Stimulated activated CD8-positive, alpha-beta memory T cell treated with anti-CD3 and anti-CD28 coated beads, Interleukin-2, amount 100 ng/mL, for 48 hours (primary cell): ENCODE results near the gene NXNL2.
A peak's percentile ranks its signal among the peaks of the same experiment; 100 is the strongest.

Experiments
- DNase-seq, 2 donors: peaks; one replicate each; pipeline ENCODE4 v3.0.0-alpha.2; 2020; ENCODE audit warnings: low read depth in 2 of 2

The NXNL2 gene

GRCh38 chr9:88534456-88535225 is at the start of gene NXNL2:
NXNL2 (plus strand) TSS chr9:88535178; CDS start chr9:88535435, 257 bp downstream.
- peak; percentile 13 to 17 for DNase-seq

DNA sequence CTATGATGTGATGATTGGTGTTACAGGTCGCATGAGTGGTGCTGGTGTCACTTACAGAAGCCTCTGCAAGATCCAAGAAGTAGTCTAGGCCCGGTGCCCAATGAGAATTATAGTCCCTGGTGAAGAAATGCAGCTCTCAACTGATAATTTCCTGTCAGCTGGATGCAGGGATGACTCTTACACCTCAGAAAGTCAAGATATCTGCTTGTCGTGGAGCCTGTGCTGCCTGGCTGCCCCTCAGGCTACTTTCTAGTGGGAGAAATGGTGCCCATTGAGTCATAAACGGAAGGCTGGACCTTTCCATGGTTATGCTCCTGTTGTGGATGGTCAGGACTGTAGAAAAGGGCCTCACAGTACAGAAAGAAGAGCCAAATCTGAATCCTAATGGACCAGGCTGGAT is 46.8 kb upstream of the NXNL2 start:
- DNase-seq, result no peak

GRCh38 chr9:88494983-88495721 is 39.8 kb upstream of the NXNL2 start:
- DNase-seq, result no peak

- no peak for DNase-seq
Measured at GRCh38 chr9:88497224-88497623, 37.8 kb upstream of the NXNL2 start.

- no peak for DNase-seq
Measured at GRCh38 chr9:88498880-88499279, 36.1 kb upstream of the NXNL2 start.

GRCh38 chr9:88501086-88501485 is 33.9 kb upstream of the NXNL2 start:
- no peak for DNase-seq

DNA sequence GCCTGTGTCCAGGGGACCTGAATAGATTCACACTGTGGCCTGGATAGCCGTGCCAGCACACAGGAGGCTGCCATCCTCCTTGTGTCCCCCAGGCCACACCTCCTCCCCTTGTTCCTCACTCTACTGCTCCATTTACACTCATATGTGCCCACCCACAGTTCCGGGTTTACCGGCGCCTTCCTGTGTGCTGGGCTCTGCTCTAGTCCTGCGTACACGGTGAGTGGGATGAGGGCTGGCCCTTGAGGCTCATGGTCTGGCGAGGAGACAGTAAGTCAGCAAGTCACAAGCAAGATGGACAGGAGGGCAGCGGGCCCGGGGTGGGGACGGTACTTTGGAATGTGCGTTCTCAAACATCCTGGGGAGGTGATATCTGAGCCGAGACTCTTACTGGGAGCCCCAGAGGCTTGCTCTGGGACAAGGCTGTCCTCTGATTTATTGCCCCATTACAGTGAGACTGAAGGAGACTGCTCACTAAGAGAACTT is 32.4 kb upstream of the NXNL2 start:
- DNase-seq, result no peak

DNA sequence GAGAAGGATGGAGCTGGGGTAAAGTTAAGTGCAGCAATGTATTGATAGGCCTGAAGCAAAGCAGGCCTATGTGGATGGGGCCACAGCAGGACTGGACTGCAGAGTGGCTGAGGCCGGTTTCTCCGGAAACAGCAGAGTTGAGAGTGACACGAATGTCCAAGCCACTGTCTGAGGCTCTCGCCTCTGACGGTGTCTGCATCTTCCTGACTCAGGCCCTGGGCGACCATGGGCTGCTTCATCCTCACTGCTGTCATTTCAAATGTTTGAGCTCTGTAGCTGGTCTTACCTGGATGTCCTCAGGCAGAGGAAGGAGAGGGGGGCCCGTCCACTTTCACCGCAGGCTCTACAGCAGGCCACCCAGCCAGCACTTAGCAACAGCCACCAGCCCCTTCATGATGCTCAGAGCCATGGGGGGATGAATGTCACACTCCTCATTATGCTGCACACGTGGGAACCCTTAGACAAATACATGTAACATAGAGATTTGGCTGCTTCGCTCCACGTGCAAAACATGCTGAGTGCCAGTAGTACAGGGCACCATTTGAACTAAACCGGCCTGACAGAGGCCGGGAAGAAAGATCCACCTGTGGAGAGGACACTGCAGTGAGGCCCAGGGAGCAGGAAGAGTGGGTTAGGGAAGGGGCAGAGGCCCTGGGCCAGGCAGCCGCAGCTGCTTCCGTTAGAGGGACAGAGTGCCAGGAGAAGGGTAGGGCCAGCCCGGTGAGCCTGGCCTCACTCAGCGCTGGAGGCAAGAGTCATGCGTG is 31.7 kb upstream of the NXNL2 start:
- DNase-seq, result no peak

- no peak for DNase-seq
Measured at GRCh38 chr9:88503845-88504764, 30.9 kb upstream of the NXNL2 start.

- no peak for DNase-seq
Measured at GRCh38 chr9:88508326-88508725, 26.7 kb upstream of the NXNL2 start.

- DNase-seq, result no peak
Measured at GRCh38 chr9:88511906-88512305, 23.1 kb upstream of the NXNL2 start.

- DNase-seq, result no peak
Measured at GRCh38 chr9:88514247-88514646, 20.7 kb upstream of the NXNL2 start.

GRCh38 chr9:88521308-88521707 is 13.7 kb upstream of the NXNL2 start:
- no peak for DNase-seq

DNA sequence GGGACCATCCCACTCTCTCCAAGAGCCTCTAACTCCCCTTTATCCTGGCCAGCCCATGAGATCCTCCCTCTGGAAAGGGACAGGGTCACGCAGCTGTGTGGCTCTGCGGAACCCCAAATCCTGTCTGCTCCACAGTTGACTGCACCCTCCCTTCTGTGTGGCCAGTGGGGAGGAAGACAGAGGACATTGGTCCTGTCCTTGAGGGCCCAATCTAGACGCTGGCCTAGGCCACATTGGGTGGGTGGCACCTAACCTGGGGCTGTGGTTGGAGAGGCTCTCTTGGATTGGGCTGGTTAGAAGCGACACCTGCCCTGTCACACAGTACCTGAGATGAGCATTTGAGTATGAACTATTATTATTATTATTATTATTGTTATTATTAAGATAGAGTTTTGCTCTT is 12.6 kb upstream of the NXNL2 start:
- no peak for DNase-seq

GRCh38 chr9:88523056-88523455 is 11.9 kb upstream of the NXNL2 start:
- no peak for DNase-seq

DNA sequence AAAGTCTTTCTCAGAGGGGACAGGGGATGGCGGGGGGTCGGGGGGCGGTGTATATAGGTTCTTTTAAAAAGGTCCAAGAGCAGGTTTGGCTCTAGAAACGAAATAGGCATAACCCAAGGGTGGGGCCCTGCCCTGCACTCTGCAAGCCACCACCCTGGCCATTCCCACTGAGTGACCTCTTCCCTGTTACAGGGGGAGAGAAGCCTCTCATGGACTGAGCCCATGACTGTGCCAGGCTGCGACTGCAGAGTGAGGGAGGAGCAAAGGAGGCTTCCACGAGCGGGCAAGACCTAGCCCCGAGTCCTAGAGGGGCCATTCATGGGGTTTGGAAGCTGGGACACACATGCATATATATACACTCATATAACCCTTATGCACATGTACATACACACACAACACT is 10.1 kb upstream of the NXNL2 start:
- no peak for DNase-seq

DNA sequence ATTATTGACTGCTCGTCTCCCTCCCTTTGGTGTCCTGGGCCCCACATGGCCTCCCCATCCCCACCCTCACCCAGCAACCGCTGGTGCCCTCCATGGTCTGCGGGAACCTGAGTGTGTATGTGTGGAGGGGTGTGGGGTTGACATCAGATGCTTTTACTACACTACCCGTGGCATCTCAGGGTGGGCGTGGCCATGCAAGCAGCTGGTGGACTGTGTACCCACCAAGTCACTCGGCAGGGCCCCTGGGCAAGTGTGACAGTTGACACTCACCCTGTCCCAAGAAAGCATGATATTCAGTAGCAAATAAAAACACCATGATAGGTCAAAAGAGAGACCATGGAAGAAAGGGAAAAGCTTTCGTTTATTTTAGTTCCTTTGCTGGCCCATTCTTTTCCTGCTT is 7.4 kb upstream of the NXNL2 start:
- DNase-seq, result no peak

DNA sequence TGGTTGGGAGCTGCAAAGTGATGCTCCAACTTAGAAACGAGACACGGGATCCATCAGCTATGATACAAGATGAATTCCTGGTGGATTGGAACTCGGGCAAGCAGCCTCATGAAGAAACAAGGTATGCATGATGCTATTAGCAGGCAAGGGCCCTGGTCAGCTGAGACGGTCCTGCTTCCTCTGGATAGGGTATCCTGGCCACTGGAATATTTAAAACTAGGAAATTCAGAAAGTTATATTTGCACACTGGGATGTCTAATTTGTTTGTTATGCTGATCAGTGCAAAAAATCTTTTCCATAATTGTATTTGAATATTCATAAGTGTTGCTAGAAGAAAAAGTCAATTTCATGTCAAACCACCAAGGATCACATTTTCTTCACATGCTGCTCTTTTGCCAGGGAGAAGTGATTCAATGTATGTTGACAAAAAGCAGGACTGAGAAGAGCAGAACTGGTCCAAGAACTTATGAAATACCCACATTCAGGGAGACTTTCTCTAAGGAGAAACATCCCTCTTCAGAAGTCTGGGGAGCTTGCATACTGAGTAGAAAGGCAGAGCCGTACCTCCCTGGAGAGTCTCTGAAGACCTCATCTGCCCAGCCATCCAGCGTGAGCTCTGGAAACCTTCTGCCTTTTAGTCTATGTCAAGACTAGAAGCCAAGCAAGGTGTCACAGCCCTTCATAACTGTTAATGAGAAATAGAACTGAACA is 6.7 kb upstream of the NXNL2 start:
- DNase-seq, result no peak

DNA sequence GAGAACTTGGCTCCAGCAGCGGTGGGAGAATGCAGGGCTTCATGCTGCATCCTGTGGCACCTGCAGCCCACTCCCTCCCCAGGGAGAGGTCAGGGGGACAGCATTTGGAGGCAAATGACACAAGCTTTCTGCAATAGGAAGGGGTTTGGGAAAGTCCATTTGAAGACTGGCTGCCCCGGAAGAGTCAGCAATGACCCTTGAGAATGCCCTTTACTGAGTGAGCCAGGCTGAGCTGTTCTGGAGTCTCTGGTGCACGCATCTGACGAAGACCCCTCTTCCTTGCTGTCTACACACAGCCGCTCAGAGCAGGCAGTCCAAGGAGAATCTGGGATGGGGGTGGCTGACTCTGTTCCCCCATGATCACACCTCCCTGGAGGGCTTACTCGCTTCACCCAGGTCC is 5.5 kb upstream of the NXNL2 start:
- DNase-seq, result no peak

GRCh38 chr9:88530051-88530450 is 4.9 kb upstream of the NXNL2 start:
- DNase-seq, result no peak
